Coronary artery (tissue), 2 donors: ENCODE results near the gene TRMT10C.

ENCODE experiments used
- DNase-seq: peaks from one replicate; pipeline ENCODE4 v3.0.0-alpha.2; 2017; ENCODE audit warnings: low spot score
- H3K27ac ChIP-seq, 2 donors: fragments of 200-600 bp; sonication (generic); one replicate each; pipeline ENCODE4 v1.5.1; 2016 to 2019
- H3K4me3 ChIP-seq: fragments of 200-600 bp; sonication (generic); 2 replicates; pipeline ENCODE4 v1.5.1; 2016; ENCODE audit warnings: mild to moderate bottlenecking, moderate library complexity
- CTCF ChIP-seq: fragments of 200-600 bp; sonication (generic); IDR thresholded peaks from one replicate; pipeline ENCODE4 v1.5.1; 2019; ENCODE audit warnings: antibody characterized with exemption

TRMT10C gene

GRCh38 chr3:101561630-101562328, at the start of gene TRMT10C:
Gene TRMT10C, plus strand, starts transcription at chr3:101561868. Its CDS starts 2,914 bp downstream, at chr3:101564782.
- no peak for TF ChIP-seq CTCF
- DNase-seq, result peak; percentile 95
- Histone ChIP-seq H3K27ac (peak within 1 kb of the TSS; percentile 91 to 92), H3K4me3 (peak within 1 kb of the TSS; percentile 83)

GRCh38 chr3:101512396-101512645, 49.3 kb upstream of the TRMT10C start:
- peak overlapping the region; percentile 94 to 96 for H3K27ac ChIP-seq
- H3K4me3 ChIP-seq, result peak overlapping the region; percentile 97
- no peak for DNase-seq
- no peak for TF ChIP-seq CTCF

- peak; percentile 85 for DNase-seq
- H3K4me3 ChIP-seq, result peak within 1 kb of the TSS; percentile 97
- peak within 1 kb of the TSS; percentile 94 to 96 for H3K27ac ChIP-seq
- TF ChIP-seq CTCF, result no peak
Observed at GRCh38 chr3:101512646-101513418, 48.8 kb upstream of the TRMT10C start, which contains the start of gene SENP7. Gene SENP7, minus strand, starts transcription at chr3:101513212. Its CDS starts 82 bp downstream, at chr3:101513130.

- Histone ChIP-seq H3K4me3 (peak overlapping the region; percentile 97), H3K27ac (peak overlapping the region; percentile 94 to 96)
- DNase-seq, result no peak
- no peak for TF ChIP-seq CTCF
Observed at GRCh38 chr3:101513419-101513986, 48.2 kb upstream of the TRMT10C start.

- DNase-seq, result no peak
- Histone ChIP-seq H3K4me3 (no peak overlapping the region), H3K27ac (no peak overlapping the region)
- TF ChIP-seq CTCF, result no peak
Observed at GRCh38 chr3:101518421-101518871, 43.2 kb upstream of the TRMT10C start.

GRCh38 chr3:101519685-101520365, 41.8 kb upstream of the TRMT10C start:
- H3K27ac ChIP-seq, result no peak overlapping the region
- H3K4me3 ChIP-seq, result no peak overlapping the region
- TF ChIP-seq CTCF, result no peak
- no peak for DNase-seq
